H1 (cell line): ENCODE data around the gene CABLES2.

Experiments
- ATF3 ChIP-seq: IDR thresholded peaks from 2 replicates; pipeline ENCODE4 v1.6.1; 2011; ENCODE audit warnings: low read depth, mild to moderate bottlenecking, low read length; ENCODE audit not compliant: insufficient read depth
- CBX8 ChIP-seq: fragments of 300-800, 300-1000 bp; sonication (generic); IDR thresholded peaks from 2 replicates; pipeline ENCODE4 v1.7.1; 2016; ENCODE audit warnings: low read depth, low read length, borderline replicate concordance
- CTCF ChIP-seq, 3 experiments: IDR thresholded peaks; 1 replicate in 2 of 3; 2 replicates in 1 of 3; pipeline versions ENCODE4 v1.5.1 to v1.6.1; 2011; ENCODE audit warnings: low read length in 3 of 3, mild to moderate bottlenecking in 3 of 3, inconsistent platforms in 2 of 3, low read depth in 1 of 3, moderate library complexity in 1 of 3; ENCODE audit not compliant: insufficient read depth in 1 of 3; ENCODE audit errors: control extremely low read depth in 1 of 3
- JUN ChIP-seq: IDR thresholded peaks from 2 replicates; pipeline ENCODE4 v1.6.1; 2011; ENCODE audit warnings: low read depth, mild to moderate bottlenecking, improper control_type of control experiment, low read length
- JUND ChIP-seq: IDR thresholded peaks from 2 replicates; pipeline ENCODE4 v1.6.1; 2011; ENCODE audit warnings: mild to moderate bottlenecking, improper control_type of control experiment, low read length
- MAFK ChIP-seq: IDR thresholded peaks from 2 replicates; pipeline ENCODE4 v1.6.1; 2012; ENCODE audit warnings: low read depth, mild to moderate bottlenecking, improper control_type of control experiment, low read length
- RAD21 ChIP-seq, 2 experiments: IDR thresholded peaks in 1 of 2; conservative IDR thresholded peaks in 1 of 2; 2 replicates each; pipeline ENCODE4 v1.6.1; 2011; ENCODE audit warnings: low read depth in 2 of 2, low read length in 2 of 2, improper control_type of control experiment in 1 of 2, inconsistent platforms in 1 of 2, mild to moderate bottlenecking in 1 of 2, moderate library complexity in 1 of 2
- SP2 ChIP-seq: IDR thresholded peaks from 2 replicates; pipeline ENCODE4 v1.6.1; 2012; ENCODE audit warnings: mild to moderate bottlenecking, low read length, inconsistent platforms
- SUZ12 ChIP-seq: fragments of 200-600 bp; sonication (generic); IDR thresholded peaks from 2 replicates; pipeline ENCODE4 v1.6.1; 2012; ENCODE audit warnings: mild to moderate bottlenecking, inconsistent platforms, low read length, moderate library complexity, mixed read lengths

GRCh38 chr20:62367633-62368391 lies 39.3 kb downstream of the CABLES2 start:
- no peak for TF ChIP-seq JUN
- no peak for TF ChIP-seq CTCF (IDR thresholded peaks at IDR 0.05; ENCODE audit: control extremely low read depth in 1 of 3, insufficient read depth in 1 of 3, low read depth in 1 of 3, low read length in 3 of 3)
- no peak for TF ChIP-seq SP2
- TF ChIP-seq ATF3: no peak
- no peak for TF ChIP-seq SUZ12
- no peak for TF ChIP-seq MAFK
- TF ChIP-seq CBX8: no peak
- TF ChIP-seq RAD21 (IDR thresholded peaks at IDR 0.05 in 1 of 2, conservative IDR thresholded peaks at IDR 0.05 in 1 of 2; ENCODE audit: low read depth in 2 of 2, low read length in 2 of 2): no peak
- TF ChIP-seq JUND: no peak
